Hepatocyte (in vitro differentiated cells): Measurements from ENCODE around the gene PLXNB2.

ENCODE experiments used
- EZH2 ChIP-seq: fragments of 200-600 bp; sonication (generic); IDR thresholded peaks from 2 replicates; pipeline ENCODE4 v1.6.1; 2016; ENCODE audit warnings: antibody characterized with exemption, mild to moderate bottlenecking, borderline replicate concordance
- TF ChIP-seq, protein P1 (sequence below): fragments of 200-600 bp; sonication (generic); IDR thresholded peaks from 2 replicates; pipeline ENCODE4 v1.5.1; 2016; ENCODE audit warnings: antibody characterized with exemption, mild to moderate bottlenecking; ENCODE audit not compliant: poor library complexity

DNA sequence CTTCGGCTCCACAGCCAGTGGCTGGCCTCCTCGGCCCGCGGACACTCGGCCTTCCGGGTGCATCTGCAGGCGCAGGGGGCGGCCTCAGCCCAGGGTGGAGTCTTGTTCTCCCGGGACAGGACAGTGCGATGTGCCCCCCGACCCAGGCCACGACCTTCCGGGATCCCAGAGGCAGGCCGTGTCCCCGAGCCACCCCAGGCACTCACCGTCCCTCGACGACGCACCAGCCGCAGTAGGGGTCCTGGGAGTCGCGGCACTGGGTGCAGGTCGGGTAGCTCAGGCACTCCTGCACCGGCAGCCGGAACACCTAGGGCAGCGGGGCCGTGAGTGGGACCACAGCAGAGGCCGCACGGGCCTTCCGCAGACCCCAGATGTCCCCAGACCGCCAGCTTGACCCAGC lies 19.7 kb downstream of the PLXNB2 start:
- TF ChIP-seq, protein P1, sequence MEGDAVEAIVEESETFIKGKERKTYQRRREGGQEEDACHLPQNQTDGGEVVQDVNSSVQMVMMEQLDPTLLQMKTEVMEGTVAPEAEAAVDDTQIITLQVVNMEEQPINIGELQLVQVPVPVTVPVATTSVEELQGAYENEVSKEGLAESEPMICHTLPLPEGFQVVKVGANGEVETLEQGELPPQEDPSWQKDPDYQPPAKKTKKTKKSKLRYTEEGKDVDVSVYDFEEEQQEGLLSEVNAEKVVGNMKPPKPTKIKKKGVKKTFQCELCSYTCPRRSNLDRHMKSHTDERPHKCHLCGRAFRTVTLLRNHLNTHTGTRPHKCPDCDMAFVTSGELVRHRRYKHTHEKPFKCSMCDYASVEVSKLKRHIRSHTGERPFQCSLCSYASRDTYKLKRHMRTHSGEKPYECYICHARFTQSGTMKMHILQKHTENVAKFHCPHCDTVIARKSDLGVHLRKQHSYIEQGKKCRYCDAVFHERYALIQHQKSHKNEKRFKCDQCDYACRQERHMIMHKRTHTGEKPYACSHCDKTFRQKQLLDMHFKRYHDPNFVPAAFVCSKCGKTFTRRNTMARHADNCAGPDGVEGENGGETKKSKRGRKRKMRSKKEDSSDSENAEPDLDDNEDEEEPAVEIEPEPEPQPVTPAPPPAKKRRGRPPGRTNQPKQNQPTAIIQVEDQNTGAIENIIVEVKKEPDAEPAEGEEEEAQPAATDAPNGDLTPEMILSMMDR = no peak
- TF ChIP-seq EZH2 = no peak
